A549 (cell line): Measurements from ENCODE around the gene TRERF1.

Experiments
- BCL3 ChIP-seq: fragments of >200 bp; sonication (Bioruptor Twin); formaldehyde crosslinking; IDR thresholded peaks from 3 replicates; pipeline ENCODE4 v1.6.1; 2016
- CEBPB ChIP-seq, 2 experiments: fragments of >200 bp in 1 of 2; sonication (Bioruptor Twin) in 1 of 2; formaldehyde crosslinking in 1 of 2; IDR thresholded peaks; 2 replicates each; pipeline ENCODE4 v1.6.1; 2012 to 2016
- CHD4 ChIP-seq: fragments of 200-600 bp; sonication (generic); IDR thresholded peaks from 2 replicates; pipeline ENCODE4 v1.6.1; 2016; ENCODE audit warnings: antibody characterized with exemption, mild to moderate bottlenecking, borderline replicate concordance
- CTCF ChIP-seq: fragments of >200 bp; sonication (Bioruptor Twin); formaldehyde crosslinking; IDR thresholded peaks from 3 replicates; pipeline ENCODE4 v1.5.1; 2016
- JUN ChIP-seq, 2 experiments: fragments of >200 bp; sonication (Bioruptor Twin); formaldehyde crosslinking; IDR thresholded peaks; 2 replicates in 1 of 2; 3 replicates in 1 of 2; pipeline ENCODE4 v1.6.1; 2016 to 2017
- PBX3 ChIP-seq: IDR thresholded peaks from 2 replicates; pipeline ENCODE4 v1.6.1; 2012
- POLR2A ChIP-seq: IDR thresholded peaks from 2 replicates; pipeline ENCODE4 v1.6.1; 2012; ENCODE audit warnings: mild to moderate bottlenecking, low read length
- RAD21 ChIP-seq, 2 experiments: fragments of >200 bp in 1 of 2; sonication (Bioruptor Twin) in 1 of 2; formaldehyde crosslinking in 1 of 2; IDR thresholded peaks in 1 of 2; conservative IDR thresholded peaks in 1 of 2; 2 replicates in 1 of 2; 3 replicates in 1 of 2; pipeline ENCODE4 v1.6.1; 2012 to 2018; ENCODE audit warnings: inconsistent platforms in 1 of 2
- REST ChIP-seq: fragments of 200-600 bp; sonication (generic); IDR thresholded peaks from 2 replicates; pipeline ENCODE4 v1.6.1; 2016; ENCODE audit warnings: antibody characterized with exemption, mild to moderate bottlenecking, moderate library complexity

- no peak for TF ChIP-seq CTCF
- TF ChIP-seq BCL3: no peak
- TF ChIP-seq PBX3: no peak
- TF ChIP-seq CHD4: no peak
- no peak for TF ChIP-seq JUN (IDR thresholded peaks at IDR 0.05)
- no peak for TF ChIP-seq POLR2A
- TF ChIP-seq REST: no peak
- TF ChIP-seq RAD21 (conservative IDR thresholded peaks at IDR 0.05 in 1 of 2, IDR thresholded peaks at IDR 0.05 in 1 of 2): no peak
- no peak for TF ChIP-seq CEBPB (IDR thresholded peaks at IDR 0.05)
Observed at GRCh38 chr6:42390228-42390934, 61.3 kb downstream of the TRERF1 start.
